ENCODE measurements around the gene SYCP2. TPM values are rescaled to one million over a fixed set of nuclear protein-coding genes. Genes with fewer than 3 reads are reported as not detected.
A peak's percentile ranks its signal among the peaks of the same experiment; 100 is the strongest.

The SYCP2 gene
- total RNA-seq, 2 donors from 2014 or later = 4.8 to 10.6 TPM

DNA sequence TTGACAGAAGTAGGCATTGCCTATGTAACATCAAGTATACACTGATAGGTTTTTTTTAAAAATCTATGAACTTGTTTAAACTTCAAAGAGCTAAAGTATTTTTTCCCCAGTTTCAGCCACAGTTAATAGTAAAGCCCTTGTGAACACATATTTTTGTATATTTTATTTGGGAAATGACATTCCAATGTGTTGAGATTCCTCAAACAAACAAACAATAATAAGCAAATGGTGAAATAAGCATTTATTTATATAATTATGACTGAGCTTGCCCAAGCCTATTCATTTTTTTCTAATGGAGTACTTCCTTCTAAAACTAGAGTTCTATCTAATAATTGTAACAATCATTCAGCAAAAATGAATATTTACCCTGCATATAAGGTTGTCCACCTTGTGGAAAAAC, 12.5 kb downstream of the SYCP2 start:
- TF ChIP-seq, protein P1, sequence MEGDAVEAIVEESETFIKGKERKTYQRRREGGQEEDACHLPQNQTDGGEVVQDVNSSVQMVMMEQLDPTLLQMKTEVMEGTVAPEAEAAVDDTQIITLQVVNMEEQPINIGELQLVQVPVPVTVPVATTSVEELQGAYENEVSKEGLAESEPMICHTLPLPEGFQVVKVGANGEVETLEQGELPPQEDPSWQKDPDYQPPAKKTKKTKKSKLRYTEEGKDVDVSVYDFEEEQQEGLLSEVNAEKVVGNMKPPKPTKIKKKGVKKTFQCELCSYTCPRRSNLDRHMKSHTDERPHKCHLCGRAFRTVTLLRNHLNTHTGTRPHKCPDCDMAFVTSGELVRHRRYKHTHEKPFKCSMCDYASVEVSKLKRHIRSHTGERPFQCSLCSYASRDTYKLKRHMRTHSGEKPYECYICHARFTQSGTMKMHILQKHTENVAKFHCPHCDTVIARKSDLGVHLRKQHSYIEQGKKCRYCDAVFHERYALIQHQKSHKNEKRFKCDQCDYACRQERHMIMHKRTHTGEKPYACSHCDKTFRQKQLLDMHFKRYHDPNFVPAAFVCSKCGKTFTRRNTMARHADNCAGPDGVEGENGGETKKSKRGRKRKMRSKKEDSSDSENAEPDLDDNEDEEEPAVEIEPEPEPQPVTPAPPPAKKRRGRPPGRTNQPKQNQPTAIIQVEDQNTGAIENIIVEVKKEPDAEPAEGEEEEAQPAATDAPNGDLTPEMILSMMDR (IDR thresholded peaks at IDR 0.05) = no peak
- TF ChIP-seq POLR2AphosphoS5 (IDR thresholded peaks at IDR 0.05) = no peak
- no peak for TF ChIP-seq POLR2A (IDR thresholded peaks at IDR 0.05)
- H3K4me3 ChIP-seq = no peak overlapping the region
- H3K36me3 ChIP-seq = no peaks in the 10 kb centered on the region
- H3K27me3 ChIP-seq (replicated peaks; ENCODE audit: insufficient read depth) = no peaks in the 10 kb centered on the region
- no peaks in the 10 kb centered on the region for H3K9me3 ChIP-seq
- no peak for DNase-seq (ENCODE audit: low spot score)
- no peak overlapping the region for H3K27ac ChIP-seq
- peaks cover 7% of the 10 kb centered on the region for H3K4me1 ChIP-seq (replicated peaks)
- intact Hi-C loops (cut with DNase I) = no loop called here

DNA sequence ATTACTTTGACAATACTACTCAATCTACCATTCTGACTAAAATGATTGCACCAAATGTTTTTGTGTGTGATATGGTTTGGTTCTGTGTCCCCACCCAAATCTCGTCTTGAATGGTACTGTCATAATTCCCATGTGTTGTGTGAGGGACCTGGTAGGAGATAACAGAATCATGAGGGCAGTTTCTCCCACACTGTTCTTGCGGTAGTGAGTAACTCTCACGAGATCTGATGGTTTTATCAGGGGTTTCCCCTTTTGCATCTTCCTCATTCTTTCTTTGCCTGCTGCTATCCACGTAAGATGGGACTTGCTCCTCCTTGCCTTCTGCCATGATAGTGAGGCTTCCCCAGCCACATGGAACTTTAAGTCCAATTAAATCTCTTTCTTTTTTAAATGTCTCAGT, 20.8 kb downstream of the SYCP2 start:
- Histone ChIP-seq H3K27me3 (replicated peaks; ENCODE audit: insufficient read depth) (no peaks in the 10 kb centered on the region), H3K4me3 (no peak overlapping the region), H3K4me1 (replicated peaks) (no peaks in the 10 kb centered on the region), H3K27ac (no peak overlapping the region), H3K36me3 (no peaks in the 10 kb centered on the region), H3K9me3 (no peaks in the 10 kb centered on the region)
- 79% methylated on average over 4 of the region's 4 CpGs for WGBS
- TF ChIP-seq POLR2AphosphoS5 (IDR thresholded peaks at IDR 0.05) (no peak), POLR2A (IDR thresholded peaks at IDR 0.05) (no peak)
- TF ChIP-seq, protein P1 (IDR thresholded peaks at IDR 0.05) = no peak
- intact Hi-C loops (cut with DNase I) = no loop called here
- no peak for DNase-seq (ENCODE audit: low spot score)

- Histone ChIP-seq H3K27ac (no peak overlapping the region), H3K9me3 (no peaks in the 10 kb centered on the region), H3K4me3 (no peak overlapping the region), H3K4me1 (replicated peaks) (no peaks in the 10 kb centered on the region), H3K27me3 (replicated peaks; ENCODE audit: insufficient read depth) (no peaks in the 10 kb centered on the region), H3K36me3 (no peaks in the 10 kb centered on the region)
- WGBS = 86% methylated on average over 2 of the region's 2 CpGs
- intact Hi-C loops (cut with DNase I) = no loop called here
- no peak for TF ChIP-seq POLR2A (IDR thresholded peaks at IDR 0.05)
- TF ChIP-seq POLR2AphosphoS5 (IDR thresholded peaks at IDR 0.05) = no peak
- TF ChIP-seq, protein P1 (IDR thresholded peaks at IDR 0.05) = no peak
- DNase-seq (ENCODE audit: low spot score) = no peak
Measured at GRCh38 chr20:59911041-59911440, 22.4 kb downstream of the SYCP2 start.

DNA sequence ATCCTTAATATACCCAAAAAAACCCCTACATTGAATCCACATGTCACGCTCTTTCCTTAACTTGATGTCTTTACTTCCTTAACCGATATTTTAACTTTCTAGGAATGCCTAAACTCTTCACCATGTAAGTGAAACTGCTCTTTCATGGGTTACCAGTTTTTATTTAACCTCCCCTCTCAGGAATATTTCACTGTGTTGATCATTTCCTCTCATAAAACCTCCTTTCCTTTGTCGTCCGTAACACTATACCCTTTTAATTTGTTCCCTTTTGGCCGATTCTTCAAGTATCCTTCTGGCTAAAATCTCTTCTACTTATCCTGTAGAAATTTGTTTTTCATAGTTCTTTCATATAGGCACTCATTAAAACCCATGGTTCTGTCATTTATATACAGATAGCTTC, 24.6 kb downstream of the SYCP2 start:
- intact Hi-C loops (cut with DNase I) = no loop called here
- 18% methylated on average over 5 of the region's 5 CpGs for WGBS
- H3K27me3 ChIP-seq (replicated peaks; ENCODE audit: insufficient read depth) = no peaks in the 10 kb centered on the region
- H3K4me1 ChIP-seq (replicated peaks) = no peaks in the 10 kb centered on the region
- no peak overlapping the region for H3K27ac ChIP-seq
- H3K4me3 ChIP-seq = no peak overlapping the region
- no peak for DNase-seq (ENCODE audit: low spot score)
- H3K36me3 ChIP-seq = no peaks in the 10 kb centered on the region
- TF ChIP-seq POLR2A (IDR thresholded peaks at IDR 0.05) (no peak), POLR2AphosphoS5 (IDR thresholded peaks at IDR 0.05) (peak; percentile 13)
- H3K9me3 ChIP-seq = no peaks in the 10 kb centered on the region

GRCh38 chr20:59903621-59904020, 29.8 kb downstream of the SYCP2 start:
- no peak for DNase-seq (ENCODE audit: low spot score)
- WGBS = 95% methylated on average over 1 of the region's 1 CpG
- Histone ChIP-seq H3K36me3 (no peaks in the 10 kb centered on the region), H3K27me3 (replicated peaks; ENCODE audit: insufficient read depth) (no peaks in the 10 kb centered on the region), H3K4me3 (no peak overlapping the region), H3K9me3 (no peaks in the 10 kb centered on the region), H3K27ac (no peak overlapping the region), H3K4me1 (replicated peaks) (no peaks in the 10 kb centered on the region)
- intact Hi-C loops (cut with DNase I) = no loop called here
- TF ChIP-seq POLR2A (IDR thresholded peaks at IDR 0.05) = no peak
- no peak for TF ChIP-seq POLR2AphosphoS5 (IDR thresholded peaks at IDR 0.05)
- TF ChIP-seq, protein P1 (IDR thresholded peaks at IDR 0.05) = no peak
